HepG2 (cell line): Measurements from ENCODE around the gene RBM45. TPM values are rescaled to one million over a fixed set of nuclear protein-coding genes. Genes with fewer than 3 reads are reported as not detected.

Experiments
- HOXD1 ChIP-seq: sonication (generic); formaldehyde crosslinking; IDR thresholded peaks from 2 replicates; pipeline ENCODE4 v1.5.0; 2020; ENCODE audit warnings: missing genetic modification reagents
- IKZF4 ChIP-seq: sonication (generic); formaldehyde crosslinking; IDR thresholded peaks from 2 replicates; pipeline ENCODE4 v1.5.1; 2020; ENCODE audit warnings: borderline replicate concordance, mild to moderate bottlenecking, low read depth, missing genetic modification reagents; ENCODE audit errors: not compliant biosample characterization
- IRX3 ChIP-seq: sonication (generic); formaldehyde crosslinking; IDR thresholded peaks from 2 replicates; pipeline ENCODE4 v1.8.1; 2023; ENCODE audit warnings: mild to moderate bottlenecking, low read depth, missing genetic modification reagents, borderline replicate concordance
- KDM4B ChIP-seq: sonication (generic); formaldehyde crosslinking; IDR thresholded peaks from 2 replicates; pipeline ENCODE4 v1.4.0; 2020; ENCODE audit warnings: missing genetic modification reagents
- NCOR1 ChIP-seq: fragments of 200-600 bp; sonication (generic); IDR thresholded peaks from 2 replicates; pipeline ENCODE4 v1.7.0; 2017; ENCODE audit warnings: antibody characterized with exemption, low read length, borderline replicate concordance
- NR2F1 ChIP-seq, 2 experiments: fragments of 450-650 bp in 1 of 2; formaldehyde crosslinking in 1 of 2; IDR thresholded peaks; 2 replicates each; pipeline versions ENCODE4 v1.5.0 to v1.6.1; 2016 to 2020; ENCODE audit warnings: mild to moderate bottlenecking in 1 of 2, missing compliant biosample characterization in 1 of 2, missing genetic modification reagents in 1 of 2, moderate library complexity in 1 of 2
- TOPORS ChIP-seq: sonication (generic); formaldehyde crosslinking; IDR thresholded peaks from 2 replicates; pipeline ENCODE4 v1.8.0; 2023; ENCODE audit warnings: mild to moderate bottlenecking, missing genetic modification reagents
- ZBTB20 ChIP-seq: sonication (generic); formaldehyde crosslinking; IDR thresholded peaks from 2 replicates; pipeline ENCODE4 v1.8.1; 2023; ENCODE audit warnings: missing genetic modification reagents, low read depth, mild to moderate bottlenecking, borderline replicate concordance
- ZBTB3 ChIP-seq: sonication (generic); formaldehyde crosslinking; IDR thresholded peaks from 2 replicates; pipeline ENCODE4 v1.4.0; 2020; ENCODE audit warnings: low read depth, mild to moderate bottlenecking, moderate library complexity, missing genetic modification reagents, borderline replicate concordance
- ZNF317 ChIP-seq: sonication (generic); formaldehyde crosslinking; IDR thresholded peaks from 2 replicates; pipeline ENCODE4 v1.5.0; 2020; ENCODE audit warnings: mild to moderate bottlenecking, missing genetic modification reagents
- ZNF468 ChIP-seq: sonication (generic); formaldehyde crosslinking; IDR thresholded peaks from 2 replicates; pipeline ENCODE4 v1.8.0; 2022; ENCODE audit warnings: mild to moderate bottlenecking, moderate library complexity, missing genetic modification reagents
- ZNF773 ChIP-seq: sonication (generic); formaldehyde crosslinking; IDR thresholded peaks from 2 replicates; pipeline ENCODE4 v1.4.0; 2020; ENCODE audit warnings: missing genetic modification reagents, borderline replicate concordance
- polyA plus RNA-seq, 8 experiments: library from polyadenylated mRNA; depleted of rRNA in 3 of 8; stranded (reverse) in 7 of 8; unstranded in 1 of 8; fragments of >200 nt; fragmentation: Illumina TruSeq in 4 of 8; extraction: Trizol in 4 of 8; gene quantifications; 2 replicates each; pipeline versions ENCODE4 v1.2.1 to v1.2.3, GENCODE V29; 2011 to 2016; ENCODE audit warnings: low read depth in 4 of 8, missing spikeins in 1 of 8, mixed read lengths in 1 of 8; ENCODE audit not compliant: insufficient read depth in 1 of 8
- total RNA-seq, 5 experiments: library from RNA; depleted of rRNA; stranded (reverse); fragments of >200 nt; fragmentation: Illumina TruSeq; extraction: Trizol; gene quantifications; 2 replicates each; pipeline ENCODE4 v1.2.3, GENCODE V29; 2016; ENCODE audit warnings: low read depth in 1 of 5
- TF ChIP-seq, protein P1 (sequence below): sonication (generic); formaldehyde crosslinking; IDR thresholded peaks from 2 replicates; pipeline ENCODE4 v1.4.0; 2020; ENCODE audit warnings: mild to moderate bottlenecking, missing genetic modification reagents
- TF ChIP-seq, protein P2 (sequence below): sonication (generic); formaldehyde crosslinking; IDR thresholded peaks from 2 replicates; pipeline ENCODE4 v1.4.0; 2020; ENCODE audit warnings: mild to moderate bottlenecking, missing genetic modification reagents
- TF ChIP-seq, protein P3 (sequence below): sonication (generic); formaldehyde crosslinking; conservative IDR thresholded peaks from 2 replicates; pipeline ENCODE4 v1.4.0; 2020; ENCODE audit warnings: missing genetic modification reagents
- TF ChIP-seq, protein P4 (sequence below): sonication (generic); formaldehyde crosslinking; IDR thresholded peaks from 2 replicates; pipeline ENCODE4 v1.5.1; 2020; ENCODE audit warnings: mild to moderate bottlenecking, moderate library complexity, missing genetic modification reagents

RBM45 gene
- total and polyA plus RNA-seq, 2 of the 13 experiments (the other 11 are each of a cell fraction or from before 2014, with no cell fraction given), result 5.7 to 25.2 TPM

DNA sequence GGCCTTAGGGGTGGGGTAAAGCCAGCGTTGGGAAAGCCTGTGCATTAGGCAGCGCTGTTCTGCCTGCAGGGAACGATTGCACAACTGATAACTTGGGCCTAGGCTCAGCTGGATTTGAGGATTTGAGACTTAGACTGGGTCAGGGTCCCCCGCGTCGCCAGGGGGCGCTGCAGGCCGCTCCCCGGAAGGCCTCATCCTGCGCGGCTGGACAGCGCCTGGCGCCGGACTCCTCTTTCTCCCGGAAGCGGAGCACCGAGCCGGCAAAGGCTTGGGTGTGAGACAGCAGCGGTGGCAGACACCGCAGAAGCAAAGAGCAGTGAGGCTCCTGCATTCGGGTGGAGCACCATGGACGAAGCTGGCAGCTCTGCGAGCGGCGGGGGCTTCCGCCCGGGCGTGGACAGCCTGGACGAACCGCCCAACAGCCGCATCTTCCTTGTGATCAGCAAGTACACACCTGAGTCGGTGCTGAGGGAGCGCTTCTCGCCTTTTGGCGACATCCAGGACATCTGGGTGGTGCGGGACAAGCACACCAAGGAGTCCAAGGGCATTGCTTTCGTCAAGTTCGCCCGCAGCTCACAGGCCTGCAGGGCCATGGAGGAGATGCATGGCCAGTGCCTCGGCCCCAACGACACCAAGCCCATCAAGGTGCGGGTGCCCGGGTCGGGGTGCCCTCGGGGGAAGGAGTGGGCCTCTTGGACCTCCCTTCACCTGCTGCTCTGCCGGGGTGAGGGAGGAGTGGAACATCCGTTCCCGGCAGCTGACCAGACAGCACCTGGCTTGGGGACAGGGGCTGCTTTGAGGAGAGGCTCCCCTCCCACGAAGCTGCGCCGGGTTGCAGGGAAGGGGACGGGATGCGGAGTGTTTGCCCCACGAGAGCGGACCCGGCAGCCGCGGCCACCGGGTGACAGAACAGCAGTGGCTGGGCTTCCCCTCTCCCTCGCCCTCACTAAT lies at the start of gene RBM45 (continued):
- TF ChIP-seq KDM4B (peak; percentile 95), ZNF317 (CRISPR knock-in tag) (peak; percentile 90), IRX3 (peak; percentile 54; the same call in 1 of the 2 replicates), HOXD1 (CRISPR knock-in tag) (no peak), ZNF468 (CRISPR knock-in tag) (no peak; the same call in 1 of the 2 replicates), ZBTB3 (peak; percentile 64; the same call in 1 of the 2 replicates), IKZF4 (peak; percentile 56), NR2F1 (CRISPR knock-in tag; IDR thresholded peaks at IDR 0.05) (no peak), ZBTB20 (peak; percentile 98), NCOR1 (no peak), TOPORS (peak; percentile 99), ZNF773 (CRISPR knock-in tag) (0 out of 2 replicates have a peak, but pooled peaks have one; percentile 58)
- TF ChIP-seq, protein P1, sequence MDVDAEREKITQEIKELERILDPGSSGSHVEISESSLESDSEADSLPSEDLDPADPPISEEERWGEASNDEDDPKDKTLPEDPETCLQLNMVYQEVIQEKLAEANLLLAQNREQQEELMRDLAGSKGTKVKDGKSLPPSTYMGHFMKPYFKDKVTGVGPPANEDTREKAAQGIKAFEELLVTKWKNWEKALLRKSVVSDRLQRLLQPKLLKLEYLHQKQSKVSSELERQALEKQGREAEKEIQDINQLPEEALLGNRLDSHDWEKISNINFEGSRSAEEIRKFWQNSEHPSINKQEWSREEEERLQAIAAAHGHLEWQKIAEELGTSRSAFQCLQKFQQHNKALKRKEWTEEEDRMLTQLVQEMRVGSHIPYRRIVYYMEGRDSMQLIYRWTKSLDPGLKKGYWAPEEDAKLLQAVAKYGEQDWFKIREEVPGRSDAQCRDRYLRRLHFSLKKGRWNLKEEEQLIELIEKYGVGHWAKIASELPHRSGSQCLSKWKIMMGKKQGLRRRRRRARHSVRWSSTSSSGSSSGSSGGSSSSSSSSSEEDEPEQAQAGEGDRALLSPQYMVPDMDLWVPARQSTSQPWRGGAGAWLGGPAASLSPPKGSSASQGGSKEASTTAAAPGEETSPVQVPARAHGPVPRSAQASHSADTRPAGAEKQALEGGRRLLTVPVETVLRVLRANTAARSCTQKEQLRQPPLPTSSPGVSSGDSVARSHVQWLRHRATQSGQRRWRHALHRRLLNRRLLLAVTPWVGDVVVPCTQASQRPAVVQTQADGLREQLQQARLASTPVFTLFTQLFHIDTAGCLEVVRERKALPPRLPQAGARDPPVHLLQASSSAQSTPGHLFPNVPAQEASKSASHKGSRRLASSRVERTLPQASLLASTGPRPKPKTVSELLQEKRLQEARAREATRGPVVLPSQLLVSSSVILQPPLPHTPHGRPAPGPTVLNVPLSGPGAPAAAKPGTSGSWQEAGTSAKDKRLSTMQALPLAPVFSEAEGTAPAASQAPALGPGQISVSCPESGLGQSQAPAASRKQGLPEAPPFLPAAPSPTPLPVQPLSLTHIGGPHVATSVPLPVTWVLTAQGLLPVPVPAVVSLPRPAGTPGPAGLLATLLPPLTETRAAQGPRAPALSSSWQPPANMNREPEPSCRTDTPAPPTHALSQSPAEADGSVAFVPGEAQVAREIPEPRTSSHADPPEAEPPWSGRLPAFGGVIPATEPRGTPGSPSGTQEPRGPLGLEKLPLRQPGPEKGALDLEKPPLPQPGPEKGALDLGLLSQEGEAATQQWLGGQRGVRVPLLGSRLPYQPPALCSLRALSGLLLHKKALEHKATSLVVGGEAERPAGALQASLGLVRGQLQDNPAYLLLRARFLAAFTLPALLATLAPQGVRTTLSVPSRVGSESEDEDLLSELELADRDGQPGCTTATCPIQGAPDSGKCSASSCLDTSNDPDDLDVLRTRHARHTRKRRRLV (CRISPR knock-in tag), result peak; percentile 90
- TF ChIP-seq, protein P2, sequence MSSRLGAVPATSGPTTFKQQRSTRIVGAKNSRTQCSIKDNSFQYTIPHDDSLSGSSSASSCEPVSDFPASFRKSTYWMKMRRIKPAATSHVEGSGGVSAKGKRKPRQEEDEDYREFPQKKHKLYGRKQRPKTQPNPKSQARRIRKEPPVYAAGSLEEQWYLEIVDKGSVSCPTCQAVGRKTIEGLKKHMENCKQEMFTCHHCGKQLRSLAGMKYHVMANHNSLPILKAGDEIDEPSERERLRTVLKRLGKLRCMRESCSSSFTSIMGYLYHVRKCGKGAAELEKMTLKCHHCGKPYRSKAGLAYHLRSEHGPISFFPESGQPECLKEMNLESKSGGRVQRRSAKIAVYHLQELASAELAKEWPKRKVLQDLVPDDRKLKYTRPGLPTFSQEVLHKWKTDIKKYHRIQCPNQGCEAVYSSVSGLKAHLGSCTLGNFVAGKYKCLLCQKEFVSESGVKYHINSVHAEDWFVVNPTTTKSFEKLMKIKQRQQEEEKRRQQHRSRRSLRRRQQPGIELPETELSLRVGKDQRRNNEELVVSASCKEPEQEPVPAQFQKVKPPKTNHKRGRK (CRISPR knock-in tag), result peak; percentile 72; the same call in 1 of the 2 replicates
- TF ChIP-seq, protein P3, sequence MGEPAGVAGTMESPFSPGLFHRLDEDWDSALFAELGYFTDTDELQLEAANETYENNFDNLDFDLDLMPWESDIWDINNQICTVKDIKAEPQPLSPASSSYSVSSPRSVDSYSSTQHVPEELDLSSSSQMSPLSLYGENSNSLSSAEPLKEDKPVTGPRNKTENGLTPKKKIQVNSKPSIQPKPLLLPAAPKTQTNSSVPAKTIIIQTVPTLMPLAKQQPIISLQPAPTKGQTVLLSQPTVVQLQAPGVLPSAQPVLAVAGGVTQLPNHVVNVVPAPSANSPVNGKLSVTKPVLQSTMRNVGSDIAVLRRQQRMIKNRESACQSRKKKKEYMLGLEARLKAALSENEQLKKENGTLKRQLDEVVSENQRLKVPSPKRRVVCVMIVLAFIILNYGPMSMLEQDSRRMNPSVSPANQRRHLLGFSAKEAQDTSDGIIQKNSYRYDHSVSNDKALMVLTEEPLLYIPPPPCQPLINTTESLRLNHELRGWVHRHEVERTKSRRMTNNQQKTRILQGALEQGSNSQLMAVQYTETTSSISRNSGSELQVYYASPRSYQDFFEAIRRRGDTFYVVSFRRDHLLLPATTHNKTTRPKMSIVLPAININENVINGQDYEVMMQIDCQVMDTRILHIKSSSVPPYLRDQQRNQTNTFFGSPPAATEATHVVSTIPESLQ, result 0 out of 2 replicates have a peak, but pooled peaks have one; percentile 9
- TF ChIP-seq, protein P4, sequence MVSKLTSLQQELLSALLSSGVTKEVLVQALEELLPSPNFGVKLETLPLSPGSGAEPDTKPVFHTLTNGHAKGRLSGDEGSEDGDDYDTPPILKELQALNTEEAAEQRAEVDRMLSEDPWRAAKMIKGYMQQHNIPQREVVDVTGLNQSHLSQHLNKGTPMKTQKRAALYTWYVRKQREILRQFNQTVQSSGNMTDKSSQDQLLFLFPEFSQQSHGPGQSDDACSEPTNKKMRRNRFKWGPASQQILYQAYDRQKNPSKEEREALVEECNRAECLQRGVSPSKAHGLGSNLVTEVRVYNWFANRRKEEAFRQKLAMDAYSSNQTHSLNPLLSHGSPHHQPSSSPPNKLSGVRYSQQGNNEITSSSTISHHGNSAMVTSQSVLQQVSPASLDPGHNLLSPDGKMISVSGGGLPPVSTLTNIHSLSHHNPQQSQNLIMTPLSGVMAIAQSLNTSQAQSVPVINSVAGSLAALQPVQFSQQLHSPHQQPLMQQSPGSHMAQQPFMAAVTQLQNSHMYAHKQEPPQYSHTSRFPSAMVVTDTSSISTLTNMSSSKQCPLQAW, result peak; percentile 99
